Measurements from ENCODE around the gene LRRC74A.

DNA sequence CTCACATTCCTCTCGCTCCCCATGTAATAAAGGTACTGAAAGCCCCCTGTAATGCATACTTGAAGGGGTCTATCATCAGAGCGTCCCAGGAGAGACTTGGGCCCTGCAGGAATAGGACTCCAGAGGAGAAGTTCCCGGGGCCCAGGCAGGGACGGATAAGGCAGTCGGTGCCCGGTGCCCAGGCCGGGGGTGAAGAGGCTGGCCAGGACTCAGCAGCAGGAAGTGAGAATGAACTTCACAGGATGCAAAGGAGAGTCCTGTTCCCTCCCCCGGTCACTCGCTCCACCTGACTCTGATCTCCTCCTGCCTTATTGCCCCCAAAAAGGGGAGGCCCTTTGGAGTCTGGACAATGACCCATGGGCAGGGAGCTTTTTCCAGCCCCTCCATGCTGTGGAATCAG is 40.2 kb downstream of the LRRC74A start:
- TF ChIP-seq EP300 (IDR thresholded peaks at IDR 0.05), result no peak
- TF ChIP-seq, protein P1, sequence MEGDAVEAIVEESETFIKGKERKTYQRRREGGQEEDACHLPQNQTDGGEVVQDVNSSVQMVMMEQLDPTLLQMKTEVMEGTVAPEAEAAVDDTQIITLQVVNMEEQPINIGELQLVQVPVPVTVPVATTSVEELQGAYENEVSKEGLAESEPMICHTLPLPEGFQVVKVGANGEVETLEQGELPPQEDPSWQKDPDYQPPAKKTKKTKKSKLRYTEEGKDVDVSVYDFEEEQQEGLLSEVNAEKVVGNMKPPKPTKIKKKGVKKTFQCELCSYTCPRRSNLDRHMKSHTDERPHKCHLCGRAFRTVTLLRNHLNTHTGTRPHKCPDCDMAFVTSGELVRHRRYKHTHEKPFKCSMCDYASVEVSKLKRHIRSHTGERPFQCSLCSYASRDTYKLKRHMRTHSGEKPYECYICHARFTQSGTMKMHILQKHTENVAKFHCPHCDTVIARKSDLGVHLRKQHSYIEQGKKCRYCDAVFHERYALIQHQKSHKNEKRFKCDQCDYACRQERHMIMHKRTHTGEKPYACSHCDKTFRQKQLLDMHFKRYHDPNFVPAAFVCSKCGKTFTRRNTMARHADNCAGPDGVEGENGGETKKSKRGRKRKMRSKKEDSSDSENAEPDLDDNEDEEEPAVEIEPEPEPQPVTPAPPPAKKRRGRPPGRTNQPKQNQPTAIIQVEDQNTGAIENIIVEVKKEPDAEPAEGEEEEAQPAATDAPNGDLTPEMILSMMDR (IDR thresholded peaks at IDR 0.05), result no peak
- no peak for TF ChIP-seq POLR2A (IDR thresholded peaks at IDR 0.05)

Data from ovary (tissue), 3 donors.